ENCODE measurements around the gene B4GALNT1.

- TF ChIP-seq CTCF (conservative IDR thresholded peaks at IDR 0.05; ENCODE audit: low read length): no peak
- no peak for TF ChIP-seq EZH2phosphoT487 (IDR thresholded peaks at IDR 0.05; ENCODE audit: borderline replicate concordance, low read depth, low read length)
These were observed 20.9 kb downstream of the B4GALNT1 start for GRCh38 chr12:57611827-57612710.
